ACHN (cell line): ENCODE results near the gene CHST13.

ENCODE experiments used
- DNase-seq: peaks from one replicate; pipeline ENCODE4 v3.0.0-alpha.2; 2015
- in situ Hi-C: cut with HindIII; loops from 2 replicates; pipeline ENCODE4 v1.10.0; 2017; ENCODE audit warnings: low sequenced_read_pairs, low pct_ligation_motif_present, low pct_unique_long_range_greater_than_20kb

Gene CHST13, protein sequence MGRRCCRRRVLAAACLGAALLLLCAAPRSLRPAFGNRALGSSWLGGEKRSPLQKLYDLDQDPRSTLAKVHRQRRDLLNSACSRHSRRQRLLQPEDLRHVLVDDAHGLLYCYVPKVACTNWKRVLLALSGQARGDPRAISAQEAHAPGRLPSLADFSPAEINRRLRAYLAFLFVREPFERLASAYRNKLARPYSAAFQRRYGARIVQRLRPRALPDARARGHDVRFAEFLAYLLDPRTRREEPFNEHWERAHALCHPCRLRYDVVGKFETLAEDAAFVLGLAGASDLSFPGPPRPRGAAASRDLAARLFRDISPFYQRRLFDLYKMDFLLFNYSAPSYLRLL

DNA sequence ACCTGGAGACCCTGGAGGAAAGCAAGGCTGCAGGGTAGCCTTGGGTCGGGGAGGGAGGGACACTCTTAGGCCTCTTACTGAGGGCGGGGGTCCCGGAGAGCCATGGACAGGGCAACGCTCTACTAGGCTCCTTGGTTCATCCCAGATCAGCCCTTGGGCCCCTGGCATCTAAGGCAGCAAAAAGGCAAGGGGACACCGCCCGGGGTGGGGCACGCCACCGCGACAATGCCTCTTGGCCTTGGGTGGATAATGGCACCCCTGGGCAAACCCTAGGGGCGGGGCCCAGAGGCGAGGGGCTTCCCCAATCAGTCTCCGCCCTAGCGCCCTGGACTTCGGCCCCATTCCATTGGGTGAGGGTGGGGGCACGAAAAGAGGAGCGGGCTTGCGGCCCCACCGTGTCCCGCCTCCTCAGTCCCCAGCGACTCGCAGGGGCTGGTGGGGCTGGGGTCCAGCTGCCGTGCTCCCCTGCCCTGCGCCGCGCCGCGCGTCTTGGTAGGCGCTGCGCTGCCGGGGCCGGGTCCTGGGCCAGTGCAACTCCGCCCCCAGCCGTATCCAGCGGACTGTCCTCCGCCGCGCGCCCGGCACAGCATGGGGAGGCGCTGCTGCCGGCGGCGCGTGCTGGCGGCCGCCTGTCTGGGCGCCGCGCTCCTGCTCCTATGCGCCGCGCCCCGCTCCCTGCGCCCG lies at the start of gene CHST13:
TSS of gene CHST13 (plus strand) at position 411 of the 684 bp plus-strand sequence. CDS start at position 589, 178 bp downstream.
- in situ Hi-C loops = no loop called here
- peak; percentile 67 for DNase-seq

- in situ Hi-C loops = no loop called here
- peak; percentile 42 for DNase-seq
These were observed 49.2 kb upstream of the CHST13 start for GRCh38 chr3:126474498-126475412.

- peak; percentile 92 for DNase-seq
- in situ Hi-C loops = no loop called here
These were observed 48.4 kb upstream of the CHST13 start, which contains the start of gene ZXDC for GRCh38 chr3:126475413-126476114. TSS of gene ZXDC (minus strand) at chr3:126475891. CDS start at chr3:126475865, 26 bp downstream.

- DNase-seq = peak; percentile 49
- in situ Hi-C loops = no loop called here
These were observed 47.5 kb upstream of the CHST13 start for GRCh38 chr3:126476166-126477060.

- no peak for DNase-seq
- in situ Hi-C loops = no loop called here
These were observed 46.9 kb upstream of the CHST13 start for GRCh38 chr3:126477061-126477380.

DNA sequence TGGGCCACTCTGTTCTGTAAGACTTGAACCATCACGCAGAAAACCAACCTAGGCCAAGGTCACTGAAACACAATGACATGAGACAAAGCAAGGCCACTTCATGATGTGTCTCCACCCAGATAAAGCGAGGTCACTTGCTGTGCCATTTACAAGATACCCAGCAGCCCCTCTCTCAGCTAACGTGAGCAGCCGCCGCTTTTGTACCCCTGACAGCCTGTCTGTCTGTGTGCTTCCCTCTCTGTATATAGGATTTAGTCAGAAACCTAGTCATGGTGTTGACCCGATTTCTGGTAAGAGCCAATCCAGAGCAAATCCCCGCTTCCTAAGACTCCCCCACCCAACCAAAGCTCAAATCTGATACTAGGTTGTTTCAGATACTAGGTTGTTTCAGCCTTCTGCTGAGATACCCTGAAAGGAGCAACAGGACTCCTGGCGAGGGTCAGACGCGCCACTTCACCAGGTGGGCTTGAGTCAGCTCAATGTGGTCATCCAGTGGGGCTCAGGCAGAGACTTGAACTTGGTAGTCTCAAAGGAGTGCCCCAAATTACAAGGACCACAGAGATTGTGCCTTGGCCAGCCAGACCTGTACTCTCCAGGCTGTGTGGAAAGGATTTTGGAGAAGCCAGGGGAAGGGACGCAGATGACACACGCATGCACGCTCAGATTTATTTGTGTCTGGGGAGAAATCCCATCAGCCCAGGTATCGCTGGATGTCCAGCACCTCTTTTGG lies 45.2 kb upstream of the CHST13 start:
- no peak for DNase-seq
- in situ Hi-C loops = no loop called here

GRCh38 chr3:126479642-126480041 lies 44.3 kb upstream of the CHST13 start:
- DNase-seq = no peak
- in situ Hi-C loops = no loop called here

- no peak for DNase-seq
- in situ Hi-C loops = no loop called here
These were observed 43.7 kb upstream of the CHST13 start for GRCh38 chr3:126480206-126480605.

GRCh38 chr3:126480861-126481260 lies 43.1 kb upstream of the CHST13 start:
- in situ Hi-C loops = no loop called here
- DNase-seq = no peak

DNA sequence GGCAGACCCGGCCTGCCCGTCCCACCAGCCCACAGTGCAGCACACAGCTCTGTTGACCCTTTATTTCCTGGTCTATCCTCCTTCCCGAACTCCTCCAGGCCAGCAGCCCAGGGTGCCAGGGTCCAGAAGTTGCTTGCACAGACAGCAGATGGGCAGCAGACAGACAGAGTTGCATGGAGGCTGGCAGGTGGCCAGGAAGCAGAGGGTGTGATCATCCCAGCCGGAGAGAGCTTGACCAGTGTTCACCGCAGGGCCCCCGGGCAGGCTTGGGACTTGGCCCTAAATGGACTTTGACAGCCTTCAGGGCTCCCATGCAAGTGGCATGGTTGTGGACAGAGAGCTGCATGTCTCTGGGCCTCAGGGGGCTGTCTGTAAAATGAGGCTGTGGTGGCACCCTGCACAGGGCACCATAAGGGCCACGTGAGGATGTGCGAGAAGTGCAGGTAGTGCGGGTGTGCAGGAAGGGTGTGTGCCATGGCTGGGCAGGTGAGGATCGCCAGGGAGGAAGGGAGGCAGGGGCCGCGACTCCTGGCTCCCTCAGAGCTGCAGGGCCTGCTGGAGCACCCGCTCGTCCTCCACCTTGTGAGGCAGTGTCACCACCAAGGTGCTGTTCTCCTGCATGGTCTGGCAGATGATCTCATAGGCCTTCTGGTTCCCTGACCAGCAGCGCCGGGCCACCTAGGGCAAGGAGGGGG lies 42.0 kb upstream of the CHST13 start:
- in situ Hi-C loops = no loop called here
- no peak for DNase-seq

- in situ Hi-C loops = no loop called here
- no peak for DNase-seq
These were observed 41.3 kb upstream of the CHST13 start for GRCh38 chr3:126482503-126483255.

- in situ Hi-C loops = no loop called here
- DNase-seq = no peak
These were observed 40.6 kb upstream of the CHST13 start for GRCh38 chr3:126483321-126483761.

DNA sequence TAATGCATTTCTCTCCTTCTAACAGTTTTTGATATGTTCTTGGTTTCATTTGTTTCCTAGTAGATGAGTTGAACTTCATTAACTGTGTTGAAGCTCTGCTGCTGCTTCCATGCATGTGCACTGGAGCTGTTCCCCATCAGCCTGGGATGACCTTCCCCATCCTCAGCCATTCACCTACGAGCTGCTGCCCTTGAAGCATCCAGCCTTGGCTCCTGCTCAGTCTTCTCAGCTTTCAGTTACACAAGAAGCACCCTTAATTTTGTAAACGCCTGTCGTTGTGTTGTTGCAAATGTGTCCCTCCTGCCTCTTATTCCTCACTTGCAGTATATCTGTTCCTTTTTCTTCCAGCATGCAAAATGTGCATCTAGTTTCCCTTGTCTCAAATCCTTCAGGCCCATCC lies 39.8 kb upstream of the CHST13 start:
- in situ Hi-C loops = no loop called here
- DNase-seq = no peak

DNA sequence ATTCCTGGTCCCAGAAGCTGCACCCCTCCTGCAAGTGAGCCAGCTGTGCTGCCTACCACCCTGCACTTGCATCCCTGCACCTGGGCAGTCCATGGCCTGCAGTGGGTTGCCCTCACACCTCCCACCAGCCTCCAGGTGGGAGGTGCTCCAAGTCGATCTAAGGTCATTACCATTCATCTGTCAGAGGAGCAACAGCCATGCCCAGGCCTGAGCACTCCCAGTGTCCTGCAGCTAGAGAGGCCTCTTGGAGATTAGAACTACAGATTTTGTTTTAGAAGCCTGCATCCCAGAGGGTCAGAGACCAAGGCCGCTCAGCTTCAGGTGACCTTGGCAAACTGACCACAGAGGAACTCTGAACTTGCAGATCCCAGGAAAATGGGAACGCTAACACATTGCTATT lies 39.3 kb upstream of the CHST13 start:
- no peak for DNase-seq
- in situ Hi-C loops = no loop called here

DNA sequence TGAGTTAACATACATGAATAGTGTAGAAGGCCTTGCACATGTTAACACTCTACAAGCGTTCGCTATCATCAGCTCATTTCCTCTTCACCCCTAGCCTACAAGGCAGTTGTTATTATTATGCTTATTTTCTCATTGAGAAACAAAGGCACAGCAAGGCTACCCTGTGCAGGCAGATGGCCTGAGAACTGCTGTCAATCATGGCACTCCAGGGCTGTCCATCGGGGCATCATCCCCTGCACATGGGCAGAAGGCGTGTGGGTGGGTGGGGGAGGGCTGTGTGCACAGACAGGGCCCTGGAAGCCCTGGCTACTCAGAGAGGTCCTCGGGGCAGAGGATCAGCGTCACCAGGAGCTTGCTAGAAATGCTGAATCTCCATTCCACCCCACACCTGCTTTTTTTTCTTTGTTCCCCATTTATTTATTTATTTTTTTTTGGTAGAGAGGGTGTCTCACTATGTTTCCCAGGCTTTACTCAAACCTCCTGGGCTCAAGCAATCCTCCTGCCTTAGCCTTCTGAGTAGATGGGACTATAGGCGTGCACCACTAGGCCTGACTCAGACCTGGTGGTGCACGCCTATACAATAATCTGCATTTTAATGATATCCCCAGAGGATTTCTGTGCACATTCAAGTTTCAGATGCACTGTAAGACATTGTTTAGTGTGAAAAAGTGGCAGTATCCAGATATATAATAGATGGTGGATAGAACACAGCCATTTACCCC lies 38.6 kb upstream of the CHST13 start:
- in situ Hi-C loops = no loop called here
- no peak for DNase-seq
